Measurements from ENCODE around the gene PRDX6.
"Not testable (repeated sequence)": the region's sequence is repeated elsewhere in the genome, so short reads cannot be mapped to it uniquely, and the experiment has no call there.

Gene PRDX6

GRCh38 chr1:173477286-173478093, at the start of gene PRDX6:
PRDX6 (plus strand) TSS chr1:173477335; CDS start chr1:173477398, 63 bp downstream.
- peak; percentile 31 to 78 (median 36) for DNase-seq

DNA sequence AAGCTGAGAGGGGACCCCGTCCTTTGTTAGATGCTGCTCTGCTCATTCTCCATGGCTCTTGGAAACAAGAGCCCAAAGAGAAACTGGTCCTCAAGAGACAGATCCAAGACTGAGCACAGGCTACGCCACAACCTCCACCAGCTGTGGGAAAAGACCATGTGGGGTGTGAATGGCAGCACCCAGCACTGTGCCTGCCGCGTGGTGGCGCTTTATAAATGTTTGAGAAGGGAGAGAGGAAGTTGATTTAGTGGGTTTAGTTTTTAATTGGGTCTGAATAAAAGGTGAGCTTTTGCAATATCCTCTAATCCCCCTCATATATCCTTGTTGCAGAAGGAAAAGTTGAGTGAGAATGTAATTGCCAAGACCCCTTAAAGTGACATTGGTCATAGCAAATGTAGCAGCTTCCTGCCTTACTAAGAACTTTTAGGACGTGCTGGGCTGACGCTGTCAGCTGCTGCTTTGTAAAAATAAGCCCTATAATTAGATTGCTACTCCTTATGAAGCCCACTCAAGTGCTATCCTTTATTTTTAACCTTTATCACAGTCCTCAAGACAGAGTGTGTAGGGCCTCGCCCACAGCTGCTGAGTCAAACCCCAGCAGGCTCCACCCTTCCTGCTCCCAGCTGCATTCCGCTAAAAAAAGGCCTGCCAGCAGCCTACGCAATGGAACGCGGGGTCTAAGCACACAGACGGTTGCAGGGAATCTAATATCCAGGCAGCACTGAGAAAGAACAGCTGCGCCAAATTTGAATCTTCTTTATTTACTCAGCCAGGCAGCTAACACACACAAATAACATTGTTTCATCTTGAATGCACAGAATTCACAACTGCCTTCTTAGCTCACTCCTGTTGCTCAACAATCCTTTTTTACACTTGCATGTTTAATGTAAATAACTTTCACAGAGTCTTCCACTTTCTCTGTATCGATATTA, 47.4 kb upstream of the PRDX6 start:
- peak; percentile 15 to 44 (median 30) for DNase-seq

- DNase-seq: no peak
Measured at GRCh38 chr1:173430677-173431303, 46.3 kb upstream of the PRDX6 start.

DNA sequence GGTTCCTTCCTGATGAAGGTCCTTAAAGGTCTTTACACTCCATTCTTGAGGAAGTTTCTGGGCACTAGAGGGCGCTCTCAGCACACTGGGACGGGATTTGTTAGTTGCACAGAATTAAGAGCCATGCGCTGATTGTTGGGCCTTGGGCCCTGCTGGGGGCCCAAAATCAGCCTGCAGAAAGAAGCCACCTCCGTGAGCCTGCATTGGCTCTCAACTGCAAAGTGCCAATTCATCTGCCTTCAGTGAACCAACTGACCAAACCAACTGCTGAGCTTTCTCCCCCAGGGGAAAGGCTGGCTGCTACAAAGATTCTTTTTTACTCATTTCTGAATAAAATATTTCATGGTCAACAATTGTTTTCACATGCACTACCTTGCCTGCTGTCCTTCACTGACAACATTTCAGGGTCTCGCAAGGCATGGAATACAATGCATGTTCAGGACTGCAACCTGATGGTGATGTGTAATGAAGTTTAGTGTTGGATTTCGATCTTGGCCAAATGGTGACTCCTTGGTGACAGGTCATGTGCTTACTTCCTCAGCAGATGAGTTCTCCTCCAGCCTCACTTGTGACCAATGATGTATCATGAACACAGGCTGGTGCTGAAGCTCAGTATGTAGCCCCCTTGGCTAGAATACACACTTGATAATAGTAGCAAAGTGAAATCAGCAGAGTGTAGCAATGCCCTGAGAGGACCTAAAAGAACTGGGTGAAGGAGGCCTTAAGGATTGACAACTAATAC, 45.7 kb upstream of the PRDX6 start:
- peak; percentile 64 to 94 (median 76) for DNase-seq

DNA sequence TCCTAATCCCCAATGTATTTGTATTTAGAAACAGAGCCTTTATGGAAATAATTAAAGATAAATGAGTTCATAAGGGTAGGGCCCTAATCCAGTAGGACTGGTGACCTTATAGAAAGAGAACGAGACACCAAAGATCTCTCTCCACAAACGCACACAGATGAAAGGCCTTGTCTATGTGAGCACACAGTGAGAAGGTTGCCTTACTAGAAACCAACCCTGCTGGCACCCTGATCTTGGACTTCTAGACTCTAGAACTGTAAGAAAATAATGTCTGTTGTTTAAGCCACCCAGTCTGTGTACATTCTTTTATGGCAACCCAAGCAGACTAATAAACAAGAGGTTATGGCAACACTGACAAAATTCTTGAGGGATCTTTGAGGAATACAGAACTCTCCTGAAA, 44.8 kb upstream of the PRDX6 start:
- DNase-seq: no peak

GRCh38 chr1:173433751-173434326, 43.3 kb upstream of the PRDX6 start:
- DNase-seq: no peak

- no peak for DNase-seq
Measured at GRCh38 chr1:173436841-173437428, 40.2 kb upstream of the PRDX6 start.

DNA sequence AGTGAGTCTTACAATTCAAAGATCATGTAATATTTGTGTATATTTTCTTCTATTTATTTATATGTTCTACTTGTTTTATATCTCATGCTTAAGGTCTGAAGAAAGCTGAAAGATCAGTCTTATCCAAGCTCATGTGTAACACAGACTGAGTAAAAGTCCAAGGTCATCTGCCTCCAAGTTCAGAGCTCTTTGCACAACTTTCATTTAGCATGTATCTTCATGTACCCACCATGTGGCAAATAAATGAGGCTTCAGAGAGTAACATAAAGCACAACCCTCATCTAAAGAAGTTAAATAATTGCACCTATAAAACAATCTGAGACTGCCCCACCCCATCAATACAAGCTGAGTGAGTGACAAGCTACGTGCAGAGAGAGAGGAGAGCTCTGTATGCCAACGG, 38.5 kb upstream of the PRDX6 start:
- DNase-seq: no peak

- DNase-seq: no peak
Measured at GRCh38 chr1:173440430-173440829, 36.7 kb upstream of the PRDX6 start.

GRCh38 chr1:173444757-173445156, 32.4 kb upstream of the PRDX6 start:
- no peak for DNase-seq

- no peak for DNase-seq
Measured at GRCh38 chr1:173445164-173445563, 32.0 kb upstream of the PRDX6 start.

DNA sequence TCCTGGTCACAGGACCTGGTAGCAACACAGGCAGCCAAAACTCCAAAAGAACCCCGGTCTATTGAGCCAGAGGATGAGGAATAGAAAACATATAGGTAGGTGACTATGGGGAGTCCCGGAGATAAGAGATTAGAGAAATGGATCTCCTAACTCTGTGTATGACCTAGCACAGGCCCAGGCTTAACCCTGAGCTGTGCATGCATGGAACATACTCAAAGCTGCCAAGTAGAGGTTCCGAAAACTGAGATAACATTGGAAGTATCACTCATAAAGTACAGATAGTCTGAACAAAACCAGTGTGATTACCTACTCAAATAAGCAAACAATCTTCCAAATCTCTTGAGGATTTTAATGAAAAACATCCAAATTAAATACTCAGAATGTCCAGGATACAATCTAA, 31.5 kb upstream of the PRDX6 start:
- DNase-seq: no peak

DNA sequence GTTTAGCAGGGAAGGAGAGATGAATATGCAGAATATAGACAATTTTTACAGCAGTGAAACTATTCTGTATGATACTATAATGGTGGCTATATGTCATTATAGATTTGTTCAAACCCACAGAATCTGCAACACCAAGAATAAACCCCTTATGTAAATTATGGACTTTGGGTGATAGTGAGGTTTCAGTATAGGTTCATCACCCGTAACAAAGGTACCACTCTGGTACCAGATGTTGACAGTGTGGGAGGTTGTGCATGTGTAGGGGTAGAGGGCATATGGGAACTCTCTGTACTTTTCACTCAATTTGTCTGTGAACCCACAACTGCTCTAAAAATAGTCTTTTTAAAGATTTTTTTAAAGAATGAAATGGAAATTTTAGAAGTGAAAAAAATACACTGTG, 29.9 kb upstream of the PRDX6 start:
- DNase-seq: no peak

DNA sequence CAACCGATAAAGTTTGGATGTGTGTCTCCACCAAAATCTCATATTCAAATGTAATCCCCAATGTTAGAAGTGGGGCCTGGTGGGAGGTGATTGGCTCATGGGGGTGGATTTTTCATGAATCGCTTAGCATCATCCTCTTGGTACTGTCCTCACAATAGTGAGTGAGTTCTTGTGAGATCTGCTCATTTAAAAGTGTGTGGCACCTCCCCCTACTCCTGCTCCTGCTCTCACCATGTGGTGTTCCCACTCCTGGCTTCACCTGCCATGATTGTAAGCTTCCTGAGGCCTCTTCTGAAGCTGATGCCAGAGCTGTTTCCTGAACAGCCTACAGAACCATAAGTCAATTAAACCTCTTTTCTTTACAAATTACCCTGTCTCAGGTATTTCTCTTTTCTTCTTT, 28.2 kb upstream of the PRDX6 start:
- no peak for DNase-seq

DNA sequence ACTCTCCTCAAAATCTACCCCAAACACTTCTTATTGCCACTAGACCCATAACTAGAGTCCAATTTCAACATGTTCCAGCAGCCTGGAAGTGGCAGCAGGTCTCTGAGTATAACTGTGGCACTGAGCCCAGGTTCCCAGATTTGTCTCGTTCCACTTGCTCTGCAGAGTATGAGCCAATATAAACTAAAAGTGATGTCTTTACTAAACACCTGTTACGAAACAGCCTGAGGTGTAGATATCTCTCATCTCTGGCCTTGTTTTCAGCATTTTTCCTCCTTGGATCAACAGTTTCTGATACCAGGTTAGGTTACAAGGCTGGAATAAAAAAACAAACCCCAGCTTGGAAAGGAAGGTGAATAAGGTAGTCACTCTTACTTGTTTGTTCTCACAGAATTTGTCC, 25.2 kb upstream of the PRDX6 start:
- no peak for DNase-seq

- no peak for DNase-seq
Measured at GRCh38 chr1:173453982-173454381, 23.2 kb upstream of the PRDX6 start.

- DNase-seq: no peak
Measured at GRCh38 chr1:173454966-173455524, 22.1 kb upstream of the PRDX6 start.

- DNase-seq: no peak
Measured at GRCh38 chr1:173459885-173460284, 17.2 kb upstream of the PRDX6 start.

GRCh38 chr1:173462666-173463065, 14.5 kb upstream of the PRDX6 start:
- DNase-seq: not testable (repeated sequence)

GRCh38 chr1:173464185-173464584, 12.9 kb upstream of the PRDX6 start:
- not testable (repeated sequence) for DNase-seq

GRCh38 chr1:173467426-173467825, 9.7 kb upstream of the PRDX6 start:
- DNase-seq: no peak

DNA sequence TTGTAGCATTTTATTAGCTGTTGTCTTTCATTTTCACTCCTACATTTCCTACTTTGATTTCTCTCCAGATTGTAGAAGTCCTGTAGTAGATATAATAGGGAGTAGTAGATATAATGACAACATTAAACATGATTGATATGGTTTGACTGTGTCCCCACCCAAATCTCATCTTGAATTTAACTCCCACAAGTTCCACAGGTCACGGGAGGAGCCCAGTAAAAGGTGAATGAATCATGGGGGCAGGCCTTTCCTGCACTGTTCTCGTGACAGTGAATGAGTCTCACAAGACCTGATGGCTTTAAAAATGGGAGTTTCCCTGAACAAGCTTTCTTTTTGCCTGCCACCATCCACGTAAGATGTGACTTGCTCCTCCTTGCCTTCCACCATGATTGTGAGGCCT, 7.5 kb upstream of the PRDX6 start:
- no peak for DNase-seq
